Measurements from ENCODE around the gene ATP5MC3. TPM values are rescaled to one million over a fixed set of nuclear protein-coding genes. Genes with fewer than 3 reads are reported as not detected.

Gene ATP5MC3
- total RNA-seq, 1 experiment from 2014 or later, result 437 TPM

Other genes with a start within 250 kb of the ATP5MC3 start
- 30.4 and 37.9 TPM in 2 replicates for gene CHN1, start 176.3 kb downstream of the ATP5MC3 start, total RNA-seq (2014; rRNA removed; shearing (Covaris generic))
- gene ATF2, start 13.5 kb downstream of the ATP5MC3 start, total RNA-seq (2014; rRNA removed; shearing (Covaris generic)), result 37.0 and 43.7 TPM in 2 replicates